T-cell (primary cell): ENCODE results near the gene MBP. TPM values are rescaled to one million over a fixed set of nuclear protein-coding genes. Genes with fewer than 3 reads are reported as not detected.

ENCODE experiments used
- ATAC-seq, 4 experiments: fragments of 200-7000 bp in 3 of 4; fragments of 150-1000 bp in 1 of 4; cut with Tn5 transposase; replicated peaks in 1 of 4; 1 replicate in 3 of 4; 2 replicates in 1 of 4; pipeline ENCODE4 v1.10.0; 2021; ENCODE audit warnings: moderate library complexity in 3 of 4, mild to moderate bottlenecking in 2 of 4, moderate number of reproducible peaks in 1 of 4
- CTCF ChIA-PET, 2 donors: fragments of 300-600 bp; sonication (Branson Sonifier 250); formaldehyde crosslinking; loops; one replicate each; lab custom pipeline; 2022; ENCODE audit warnings: antibody characterized with exemption in 2 of 2; lab: Charles Lee
- POLR2A ChIA-PET, 2 donors: fragments of 300-600 bp; sonication (Branson Sonifier 250); formaldehyde crosslinking; loops; one replicate each; lab custom pipeline; 2022; ENCODE audit warnings: antibody characterized with exemption in 2 of 2; lab: Charles Lee
- DNase-seq, 35 experiments: peaks; one replicate each; pipeline versions ENCODE4 v3.0.0 to v3.0.0-alpha.2; 2013 to 2023
- H3K27ac ChIP-seq: one replicate; pipeline ENCODE4 v1.5.1; 2013; ENCODE audit warnings: low read length
- H3K27me3 ChIP-seq, 2 experiments: replicated peaks in 1 of 2; 1 replicate in 1 of 2; 2 replicates in 1 of 2; pipeline versions ENCODE4 v1.6.1 to v1.7.0; 2013; ENCODE audit warnings: low read length in 1 of 2, mixed read lengths in 1 of 2; ENCODE audit not compliant: control insufficient read depth in 2 of 2, insufficient read depth in 2 of 2; ENCODE audit errors: extremely low read depth in 1 of 2
- H3K36me3 ChIP-seq, 2 donors: 1 replicate in 1 of 2; 2 replicates in 1 of 2; pipeline versions ENCODE4 v1.6.1 to v1.7.0; 2013; ENCODE audit warnings: low read length in 1 of 2; ENCODE audit not compliant: control insufficient read depth in 2 of 2, insufficient read depth in 1 of 2; ENCODE audit errors: extremely low read depth in 1 of 2
- H3K4me1 ChIP-seq, 2 experiments: 1 replicate in 1 of 2; 2 replicates in 1 of 2; pipeline versions ENCODE4 v1.6.1 to v1.7.0; 2013; ENCODE audit warnings: low read length in 2 of 2, mixed read lengths in 1 of 2; ENCODE audit not compliant: insufficient read depth in 2 of 2, control insufficient read depth in 1 of 2; ENCODE audit errors: extremely low read depth in 1 of 2
- H3K4me3 ChIP-seq, 2 donors: 1 replicate in 1 of 2; 2 replicates in 1 of 2; pipeline versions ENCODE4 v1.5.1 to v1.7.0; 2013; ENCODE audit warnings: mild to moderate bottlenecking in 2 of 2, low read length in 1 of 2, moderate library complexity in 1 of 2; ENCODE audit not compliant: control insufficient read depth in 1 of 2; ENCODE audit errors: extremely low read depth in 1 of 2
- H3K9me3 ChIP-seq: 2 replicates; pipeline ENCODE4 v1.7.0; 2013
- H3K27ac Mint-ChIP-seq, 2 donors: one replicate each; pipeline ENCODE4 v1.8.0; 2020 to 2021; ENCODE audit warnings: mild to moderate bottlenecking in 2 of 2, mixed read lengths in 2 of 2
- H3K27me3 Mint-ChIP-seq, 2 donors: one replicate each; pipeline ENCODE4 v1.8.0; 2021 to 2022; ENCODE audit warnings: mixed read lengths in 2 of 2
- H3K36me3 Mint-ChIP-seq: one replicate; pipeline ENCODE4 v1.8.0; 2021; ENCODE audit warnings: mixed read lengths
- H3K4me1 Mint-ChIP-seq, 3 donors: one replicate each; pipeline ENCODE4 v1.8.0; 2020 to 2022; ENCODE audit warnings: mixed read lengths in 3 of 3, mild to moderate bottlenecking in 1 of 3
- H3K4me3 Mint-ChIP-seq, 3 donors: one replicate each; pipeline ENCODE4 v1.8.0; 2020 to 2022; ENCODE audit warnings: mild to moderate bottlenecking in 3 of 3, mixed read lengths in 3 of 3, moderate library complexity in 3 of 3
- H3K9me3 Mint-ChIP-seq, 3 donors: one replicate each; pipeline ENCODE4 v1.8.0; 2020 to 2022; ENCODE audit warnings: mixed read lengths in 3 of 3
- WGBS: methylation state at CpG from one replicate; pipeline ENCODE4 v1.1.5; 2013; ENCODE audit warnings: missing lambda C conversion rate; ENCODE audit not compliant: insufficient coverage; 5-methylcytosine and 5-hydroxymethylcytosine counted together
- total RNA-seq, 35 experiments: library from RNA in 6 of 35; stranded (reverse) in 6 of 35; fragments of 120-200 nt in 1 of 35; gene quantifications; one replicate each; pipeline versions ENCODE4 v1.2.1 to v1.2.4 and lab custom pipeline; 2013 to 2026

MBP gene
- total RNA-seq, 5 donors from 2014 or later (not counting 1 experiment from before 2014, with no cell fraction given), result 114 to 185 (median 152) TPM

- H3K4me1 ChIP-seq, result peaks cover 5 to 88% of the 10 kb centered on the region in 2 experiments
- Mint-ChIP-seq H3K27ac (peak overlapping the region in 1 of 2 donors; percentile 34), H3K4me3 (no peak overlapping the region), H3K9me3 (no peaks in the 10 kb centered on the region), H3K36me3 (peaks cover 49% of the 10 kb centered on the region), H3K4me1 (peaks cover 78 to 92% (median 90%) of the 10 kb centered on the region in 3 donors), H3K27me3 (no peaks in the 10 kb centered on the region)
- ATAC-seq (no peak), DNase-seq (no peak)
- H3K36me3 ChIP-seq, result peaks cover 6 to 59% of the 10 kb centered on the region in 2 donors
- no peak overlapping the region for H3K27ac ChIP-seq
- POLR2A ChIA-PET, result no interaction called here
- CTCF ChIA-PET, result no interaction called here
- no peak overlapping the region for H3K4me3 ChIP-seq
- no peaks in the 10 kb centered on the region for H3K9me3 ChIP-seq
- no peaks in the 10 kb centered on the region for H3K27me3 ChIP-seq
- WGBS, result 86% methylated on average over 6 of the region's 12 CpGs
Observed at GRCh38 chr18:77093586-77093985, 39.0 kb downstream of the MBP start.

GRCh38 chr18:77093067-77093430 is 39.5 kb downstream of the MBP start:
- peaks cover 0 to 84% of the 10 kb centered on the region in 2 experiments for H3K4me1 ChIP-seq
- Mint-ChIP-seq H3K4me1 (peaks cover 72 to 87% (median 85%) of the 10 kb centered on the region in 3 donors), H3K36me3 (peaks cover 49% of the 10 kb centered on the region), H3K9me3 (no peaks in the 10 kb centered on the region), H3K4me3 (peak overlapping the region in 1 of 3 donors; percentile 16), H3K27me3 (no peaks in the 10 kb centered on the region), H3K27ac (no peak overlapping the region)
- DNase-seq (no peak), ATAC-seq (no peak)
- WGBS, result over 99% methylated on average over 10 of the region's 16 CpGs
- H3K27ac ChIP-seq, result no peak overlapping the region
- ChIA-PET CTCF (interaction anchor here (0.5 to 1.5 kb wide), 2 partner anchors 108 to 381 kb away, joined by 3 read pairs; no protein-coding TSS in a partner anchor), POLR2A (interaction anchor here in 1 of 2 donors (0.6 kb wide), 1 partner anchor 84 kb away, joined by 5 read pairs; no protein-coding TSS in a partner anchor)
- no peaks in the 10 kb centered on the region for H3K9me3 ChIP-seq
- H3K27me3 ChIP-seq, result no peaks in the 10 kb centered on the region
- H3K36me3 ChIP-seq, result peaks cover 6 to 60% of the 10 kb centered on the region in 2 donors
- H3K4me3 ChIP-seq, result no peak overlapping the region

GRCh38 chr18:77092104-77093066 is 40.2 kb downstream of the MBP start:
- H3K36me3 ChIP-seq, result peaks cover 6 to 55% of the 10 kb centered on the region in 2 donors
- no peak overlapping the region for H3K4me3 ChIP-seq
- Mint-ChIP-seq H3K9me3 (no peaks in the 10 kb centered on the region), H3K27ac (peak overlapping the region; percentile 79 to 80), H3K4me3 (peak overlapping the region in 2 of 3 donors; percentile 16 to 21), H3K4me1 (peaks cover 66 to 81% (median 79%) of the 10 kb centered on the region in 3 donors), H3K27me3 (no peaks in the 10 kb centered on the region), H3K36me3 (peaks cover 48% of the 10 kb centered on the region)
- no peaks in the 10 kb centered on the region for H3K27me3 ChIP-seq
- 94% methylated on average over 39 of the region's 48 CpGs for WGBS
- ChIA-PET CTCF (interaction anchor here (0.5 to 1.5 kb wide), 3 partner anchors 23 to 381 kb away, joined by 3 read pairs; no protein-coding TSS in a partner anchor), POLR2A (interaction anchor here (0.6 kb wide), 2 partner anchors 38 to 85 kb away, joined by 5 to 7 read pairs; no protein-coding TSS in a partner anchor)
- DNase-seq (no peak), ATAC-seq (no peak)
- no peaks in the 10 kb centered on the region for H3K9me3 ChIP-seq
- H3K27ac ChIP-seq, result no peak overlapping the region
- H3K4me1 ChIP-seq, result peaks cover 0 to 84% of the 10 kb centered on the region in 2 experiments

GRCh38 chr18:77091366-77091765 is 41.2 kb downstream of the MBP start:
- peaks cover 51% of the 10 kb centered on the region for H3K36me3 Mint-ChIP-seq
- no peak overlapping the region for H3K4me3 ChIP-seq
- H3K27ac Mint-ChIP-seq, result peak overlapping the region; percentile 5 to 62
- ATAC-seq, result no peak
- H3K27ac ChIP-seq, result no peak overlapping the region
- H3K4me3 Mint-ChIP-seq, result no peak overlapping the region
- ChIA-PET POLR2A (no interaction called here), CTCF (no interaction called here)
- H3K9me3 Mint-ChIP-seq, result no peaks in the 10 kb centered on the region
- no peaks in the 10 kb centered on the region for H3K27me3 ChIP-seq
- peaks cover 6 to 50% of the 10 kb centered on the region in 2 donors for H3K36me3 ChIP-seq
- no peak for DNase-seq
- no peaks in the 10 kb centered on the region for H3K9me3 ChIP-seq
- 55% methylated on average over 4 of the region's 5 CpGs for WGBS
- peaks cover 69 to 79% (median 78%) of the 10 kb centered on the region in 3 donors for H3K4me1 Mint-ChIP-seq
- peaks cover 0 to 82% of the 10 kb centered on the region in 2 experiments for H3K4me1 ChIP-seq
- H3K27me3 Mint-ChIP-seq, result no peaks in the 10 kb centered on the region

GRCh38 chr18:77090546-77091174 is 41.9 kb downstream of the MBP start:
- Histone ChIP-seq H3K9me3 (no peaks in the 10 kb centered on the region), H3K27ac (no peak overlapping the region), H3K36me3 (peaks cover 6 to 47% of the 10 kb centered on the region in 2 donors), H3K27me3 (no peaks in the 10 kb centered on the region), H3K4me3 (no peak overlapping the region), H3K4me1 (peaks cover 0 to 79% of the 10 kb centered on the region in 2 experiments)
- 93% methylated on average over 10 of the region's 18 CpGs for WGBS
- ATAC-seq (no peak), DNase-seq (no peak)
- Mint-ChIP-seq H3K4me3 (peak overlapping the region in 1 of 3 donors; percentile 0), H3K4me1 (peaks cover 71 to 78% (median 78%) of the 10 kb centered on the region in 3 donors), H3K27me3 (no peaks in the 10 kb centered on the region), H3K27ac (peak overlapping the region; percentile 58 to 79), H3K9me3 (no peaks in the 10 kb centered on the region), H3K36me3 (peaks cover 53% of the 10 kb centered on the region)
- ChIA-PET POLR2A (no interaction called here), CTCF (no interaction called here)

- H3K27me3 ChIP-seq, result no peaks in the 10 kb centered on the region
- 86% methylated on average over 8 of the region's 9 CpGs for WGBS
- H3K4me3 Mint-ChIP-seq, result no peak overlapping the region
- POLR2A ChIA-PET, result no interaction called here
- H3K36me3 Mint-ChIP-seq, result peaks cover 44% of the 10 kb centered on the region
- H3K27ac Mint-ChIP-seq, result peak overlapping the region; percentile 58 to 79
- no peaks in the 10 kb centered on the region for H3K27me3 Mint-ChIP-seq
- peaks cover 6 to 39% of the 10 kb centered on the region in 2 donors for H3K36me3 ChIP-seq
- DNase-seq (no peak), ATAC-seq (no peak)
- H3K4me3 ChIP-seq, result no peak overlapping the region
- no peaks in the 10 kb centered on the region for H3K9me3 Mint-ChIP-seq
- CTCF ChIA-PET, result no interaction called here
- no peak overlapping the region for H3K27ac ChIP-seq
- no peaks in the 10 kb centered on the region for H3K9me3 ChIP-seq
- H3K4me1 ChIP-seq, result peaks cover 0 to 74% of the 10 kb centered on the region in 2 experiments
- H3K4me1 Mint-ChIP-seq, result peaks cover 71 to 77% (median 77%) of the 10 kb centered on the region in 3 donors
Observed at GRCh38 chr18:77089723-77090285, 42.8 kb downstream of the MBP start.
